SK-N-MC (cell line): ENCODE measurements around the gene EIF3B.

Experiments
- DNase-seq: peaks from one replicate; pipeline ENCODE4 v3.0.0-alpha.2; 2011; ENCODE audit warnings: low read depth, low spot score
- H3K27ac ChIP-seq: fragments of 200-600 bp; sonication (generic); 2 replicates; pipeline ENCODE4 v1.5.1; 2016; ENCODE audit warnings: mixed run types
- H3K36me3 ChIP-seq: fragments of 200-600 bp; sonication (generic); 2 replicates; pipeline ENCODE4 v1.6.1; 2017; ENCODE audit warnings: antibody characterized with exemption, low read length, mixed read lengths; ENCODE audit not compliant: insufficient read depth
- H3K4me3 ChIP-seq: fragments of 200-600 bp; sonication (generic); 2 replicates; pipeline ENCODE4 v1.5.1; 2016
- H3K9ac ChIP-seq: fragments of 200-600 bp; sonication (generic); 2 replicates; pipeline ENCODE4 v1.8.0; 2017; ENCODE audit warnings: mixed run types, mixed read lengths; ENCODE audit not compliant: insufficient read length
- H3K9me3 ChIP-seq: fragments of 200-600 bp; sonication (generic); 2 replicates; pipeline ENCODE4 v1.6.1; 2017; ENCODE audit warnings: low read depth, mild to moderate bottlenecking, antibody characterized with exemption, low read length, moderate library complexity, mixed read lengths
- EZH2 ChIP-seq: fragments of 200-600 bp; sonication (generic); IDR thresholded peaks from one replicate; pipeline ENCODE4 v1.6.1; 2017; ENCODE audit warnings: antibody characterized with exemption
- FOXP2 ChIP-seq: optimal IDR thresholded peaks from 2 replicates; pipeline ENCODE3; 2011; ENCODE audit warnings: mild to moderate bottlenecking, moderate library complexity; ENCODE audit not compliant: insufficient read depth; ENCODE audit errors: extremely low read length, control extremely low read depth
- POLR2AphosphoS5 ChIP-seq: IDR thresholded peaks from 2 replicates; pipeline ENCODE4 v1.6.1; 2012; ENCODE audit warnings: mild to moderate bottlenecking, low read depth, low read length, borderline replicate concordance

The EIF3B gene

DNA sequence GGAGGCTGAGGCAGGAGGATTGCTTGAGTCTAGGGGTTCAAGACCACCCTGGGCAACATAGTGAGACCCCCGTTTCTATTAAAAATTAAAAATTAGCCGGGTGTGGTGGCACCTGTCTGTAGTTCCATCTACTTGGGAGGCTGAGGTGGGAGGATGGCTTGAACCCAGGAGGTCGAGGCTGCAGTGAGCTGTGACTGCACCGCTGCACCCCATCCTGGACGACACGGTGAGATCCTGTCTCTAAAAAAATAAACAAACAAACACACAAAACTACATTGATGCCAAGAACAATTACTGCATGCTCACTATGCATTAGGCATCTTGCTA is 48.0 kb downstream of the EIF3B start:
- Histone ChIP-seq H3K4me3 (peak overlapping the region; percentile 99), H3K27ac (peak overlapping the region; percentile 74; the same call in 1 of the 2 replicates), H3K9ac (peak overlapping the region; percentile 84), H3K36me3 (no peaks in the 10 kb centered on the region), H3K9me3 (no peaks in the 10 kb centered on the region)
- no peak for DNase-seq
- TF ChIP-seq EZH2, result no peak
- no peak for TF ChIP-seq FOXP2
- no peak for TF ChIP-seq POLR2AphosphoS5

DNA sequence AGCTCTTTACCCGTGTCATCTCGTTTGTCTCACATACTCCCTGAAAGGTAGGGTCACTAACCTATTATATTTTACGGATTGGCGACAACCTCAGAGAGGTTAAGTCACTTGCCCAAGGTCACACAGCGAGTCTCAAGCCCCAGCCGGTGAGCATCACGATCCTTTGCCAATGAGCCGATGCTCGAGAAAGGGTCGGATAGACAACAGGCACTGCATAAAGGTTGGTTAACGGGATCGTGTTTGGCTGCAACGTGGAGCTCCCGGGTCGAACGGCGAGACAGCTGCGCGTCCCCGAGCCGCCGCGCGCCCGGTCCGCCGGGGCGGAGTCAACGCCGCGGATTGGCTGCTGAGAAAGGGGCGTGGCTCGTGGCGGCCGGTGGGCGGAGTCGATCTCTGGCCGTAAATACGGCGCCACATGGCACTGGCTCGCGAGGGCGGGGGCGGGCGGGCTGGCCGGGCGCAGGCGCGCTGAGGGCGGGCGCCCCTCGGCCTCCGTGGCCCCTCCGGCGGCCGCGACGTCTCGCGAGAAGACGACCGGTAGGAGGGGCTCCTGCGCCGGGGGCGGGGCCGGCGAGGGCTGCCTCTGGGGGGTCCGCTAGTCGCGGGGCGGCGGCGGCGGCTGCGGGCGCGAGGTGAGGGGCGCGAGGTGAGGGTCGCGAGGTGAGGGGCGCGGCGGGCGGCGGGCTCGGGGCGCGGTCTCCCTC is 48.5 kb downstream of the EIF3B start, which contains the start of gene CHST12:
CHST12 (plus strand) TSS at position 598 of the 704 bp plus-strand sequence. CDS start 29,029 bp downstream, outside the sequence.
- TF ChIP-seq FOXP2 (no peak), POLR2AphosphoS5 (peak; percentile 95)
- Histone ChIP-seq H3K36me3 (no peaks in the 10 kb centered on the region), H3K4me3 (peak within 1 kb of the TSS; percentile 99), H3K9me3 (no peaks in the 10 kb centered on the region), H3K27ac (peak within 1 kb of the TSS; percentile 74; the same call in 1 of the 2 replicates), H3K9ac (peak within 1 kb of the TSS; percentile 93)
- DNase-seq, result peak; percentile 59

DNA sequence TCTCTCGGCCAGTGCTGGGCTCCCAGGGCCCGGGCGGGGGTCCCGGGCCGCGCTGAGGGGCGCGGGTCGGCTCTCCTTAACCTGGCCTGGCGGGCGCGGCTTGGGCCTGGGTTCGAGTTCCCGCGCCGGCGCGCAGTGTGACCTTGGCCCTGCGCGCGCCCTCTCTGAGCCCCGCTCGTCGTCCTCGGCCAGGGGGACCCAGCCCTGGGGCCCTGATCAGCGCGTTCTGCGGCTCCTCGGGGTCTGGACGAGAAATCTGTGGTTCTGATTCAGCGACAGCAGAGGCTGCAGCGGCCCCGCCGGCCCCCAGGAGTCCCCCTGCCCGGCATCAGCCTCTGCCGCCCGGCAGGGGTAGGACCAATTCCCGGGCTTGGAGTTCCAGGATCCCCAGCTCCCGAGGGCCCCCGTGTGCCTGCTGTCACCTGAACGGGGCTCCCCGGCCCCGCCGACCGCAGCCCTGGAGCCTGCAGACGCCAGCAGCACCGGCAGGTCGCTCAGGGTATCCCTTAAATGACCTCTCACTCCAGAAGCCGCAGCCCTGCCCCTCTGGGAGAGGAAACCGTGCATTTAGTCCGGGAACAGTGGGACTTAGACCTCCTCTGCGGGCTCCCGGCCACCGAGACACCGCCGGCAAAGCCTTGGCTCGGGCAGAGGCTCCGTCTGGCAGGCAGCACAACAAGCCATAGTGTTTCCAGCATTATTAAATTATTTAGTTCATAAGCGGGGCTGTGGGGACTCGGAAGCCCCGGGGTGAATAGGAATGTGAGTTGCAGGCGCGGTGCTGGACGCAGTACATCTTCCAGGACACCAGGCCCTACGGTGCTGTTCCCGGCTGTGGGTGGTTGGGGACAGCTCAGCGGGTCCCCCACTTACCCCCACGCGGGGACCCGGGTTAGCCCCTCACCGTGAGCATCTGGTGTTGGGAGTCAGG is 49.4 kb downstream of the EIF3B start:
- Histone ChIP-seq H3K9ac (peak overlapping the region; percentile 93), H3K9me3 (no peaks in the 10 kb centered on the region), H3K27ac (no peak overlapping the region), H3K4me3 (peak overlapping the region; percentile 91), H3K36me3 (no peaks in the 10 kb centered on the region)
- no peak for TF ChIP-seq POLR2AphosphoS5
- TF ChIP-seq FOXP2, result no peak
- no peak for TF ChIP-seq EZH2
- no peak for DNase-seq

DNA sequence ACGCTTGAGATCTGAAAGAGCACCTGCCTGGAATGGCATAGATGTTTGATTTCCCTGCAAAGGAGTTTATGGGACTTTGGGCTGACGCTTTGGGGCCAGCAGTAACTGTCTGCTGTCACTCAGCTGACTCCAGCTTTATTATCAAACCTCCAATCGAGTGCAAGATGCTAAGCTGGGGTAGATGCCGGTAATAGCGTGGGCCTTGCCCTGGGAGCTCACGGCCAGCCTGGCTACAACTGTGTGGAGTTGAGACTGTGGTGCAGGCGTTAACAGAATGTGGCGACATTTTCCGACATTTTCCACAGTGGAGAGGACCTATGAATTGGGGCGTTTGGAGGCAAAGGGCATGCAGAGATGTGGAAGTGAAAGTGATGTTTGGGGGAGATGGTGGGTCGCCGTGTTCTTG is 50.1 kb downstream of the EIF3B start:
- Histone ChIP-seq H3K9me3 (no peaks in the 10 kb centered on the region), H3K4me3 (peak overlapping the region; percentile 91), H3K36me3 (no peaks in the 10 kb centered on the region), H3K27ac (no peak overlapping the region), H3K9ac (peak overlapping the region; percentile 93)
- no peak for TF ChIP-seq EZH2
- no peak for TF ChIP-seq POLR2AphosphoS5
- no peak for TF ChIP-seq FOXP2
- DNase-seq, result no peak

DNA sequence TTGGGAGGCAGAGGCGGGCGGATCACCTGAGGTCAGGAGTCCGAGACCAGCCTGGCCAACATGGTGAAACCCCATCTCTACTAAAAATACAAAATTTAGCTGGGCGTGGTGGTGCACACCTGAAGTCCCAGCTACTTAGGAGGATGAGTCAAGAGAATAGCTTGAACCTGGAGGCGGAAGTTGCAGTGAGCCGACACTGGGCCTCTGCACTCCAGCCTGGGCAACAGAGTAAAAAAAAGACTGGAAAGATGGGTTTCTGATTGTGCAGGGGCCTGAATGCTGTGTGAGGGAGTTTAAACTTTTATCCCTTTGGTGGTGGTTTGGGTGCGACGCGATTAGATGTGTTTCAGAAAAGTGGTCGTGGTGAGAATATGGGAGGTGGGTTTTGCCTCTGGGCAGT is 50.6 kb downstream of the EIF3B start:
- no peak for TF ChIP-seq POLR2AphosphoS5
- Histone ChIP-seq H3K9me3 (no peaks in the 10 kb centered on the region), H3K27ac (no peak overlapping the region), H3K4me3 (no peak overlapping the region), H3K9ac (no peak overlapping the region), H3K36me3 (no peaks in the 10 kb centered on the region)
- DNase-seq, result no peak

DNA sequence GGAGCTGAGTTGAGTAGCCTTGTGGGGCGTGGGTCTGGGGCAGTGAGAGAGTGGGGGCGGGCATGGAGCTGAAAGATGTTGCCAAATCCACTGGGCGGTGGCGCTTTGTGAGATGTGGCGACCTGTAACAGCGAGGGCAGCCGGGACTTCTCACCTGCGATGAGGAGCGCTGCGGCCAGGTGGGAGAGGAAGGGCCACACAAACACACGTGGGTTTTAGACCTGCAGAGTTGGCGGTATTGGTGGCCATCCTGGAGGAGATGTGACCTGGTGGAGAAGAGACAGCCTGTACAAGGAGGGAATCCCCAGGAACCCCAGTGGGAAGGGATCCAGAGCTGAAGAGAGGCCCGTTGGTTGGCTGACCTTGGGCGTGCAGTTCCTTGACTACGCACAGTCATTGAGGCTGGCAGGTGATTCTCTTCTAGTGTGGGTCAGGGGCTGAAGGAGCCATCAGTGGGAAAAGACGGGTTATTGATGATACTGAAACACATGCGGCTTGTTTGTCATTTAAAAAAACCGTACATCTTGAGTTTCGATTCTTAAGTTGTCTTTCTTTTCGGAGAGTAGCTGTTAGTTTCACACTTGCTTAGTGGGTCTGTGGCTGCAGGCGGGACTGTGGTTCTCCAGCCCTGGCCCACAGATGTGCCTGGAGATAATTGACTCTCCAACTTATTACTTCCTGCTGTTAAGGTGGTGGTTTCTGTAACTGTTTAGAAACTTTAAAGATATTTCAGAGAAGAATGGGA is 51.1 kb downstream of the EIF3B start:
- DNase-seq, result no peak
- Histone ChIP-seq H3K9ac (no peak overlapping the region), H3K4me3 (no peak overlapping the region), H3K36me3 (no peaks in the 10 kb centered on the region), H3K9me3 (no peaks in the 10 kb centered on the region), H3K27ac (no peak overlapping the region)
- TF ChIP-seq FOXP2 (no peak), POLR2AphosphoS5 (no peak), EZH2 (no peak)

DNA sequence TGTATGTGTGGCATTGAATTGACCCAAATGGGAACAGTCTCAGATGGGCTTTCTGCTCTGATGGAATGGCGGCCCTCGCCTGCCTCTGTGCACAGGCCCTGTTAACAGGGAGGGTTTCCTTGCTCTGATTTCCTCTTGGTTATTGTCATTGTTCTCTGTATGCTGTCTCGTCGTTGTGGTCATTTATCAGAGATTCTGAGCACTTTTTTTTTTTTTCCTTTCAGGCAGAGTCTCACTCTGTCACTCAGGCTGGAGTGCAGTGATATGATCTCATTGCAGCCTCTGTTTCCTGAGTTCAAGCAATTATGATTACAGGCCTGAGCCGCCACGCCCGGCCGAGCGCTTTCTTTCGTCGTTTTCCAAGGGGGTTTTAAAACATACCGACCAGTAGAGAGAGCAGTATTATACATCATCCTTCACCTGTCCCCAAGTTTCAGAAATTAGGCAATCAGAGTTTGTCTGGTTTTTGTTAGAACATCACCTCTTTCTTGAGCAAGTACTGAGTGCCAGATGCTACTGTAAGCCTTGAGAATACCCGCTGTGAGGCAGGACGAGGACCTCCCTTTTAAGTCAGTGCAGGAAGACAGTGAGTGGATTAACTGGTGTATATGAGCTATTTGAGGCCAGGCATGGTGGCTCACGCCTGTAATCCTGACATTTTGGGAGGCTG is 55.3 kb downstream of the EIF3B start:
- H3K9me3 ChIP-seq, result no peaks in the 10 kb centered on the region
- H3K9ac ChIP-seq, result no peak overlapping the region
- H3K27ac ChIP-seq, result no peak overlapping the region
- H3K36me3 ChIP-seq, result no peaks in the 10 kb centered on the region
- TF ChIP-seq FOXP2 (no peak), POLR2AphosphoS5 (no peak), EZH2 (no peak)
- no peak overlapping the region for H3K4me3 ChIP-seq
- DNase-seq, result no peak
